ENCODE data around the gene CADM2.

CADM2 gene

GRCh38 chr3:85321892-85322291 lies 363.1 kb downstream of the CADM2 start:
- DNase-seq (ENCODE audit: low spot score), result no peak

GRCh38 chr3:85330071-85330470 lies 371.3 kb downstream of the CADM2 start:
- DNase-seq (ENCODE audit: low spot score), result no peak

GRCh38 chr3:85337895-85338294 lies 379.1 kb downstream of the CADM2 start:
- DNase-seq (ENCODE audit: low spot score), result no peak

DNA sequence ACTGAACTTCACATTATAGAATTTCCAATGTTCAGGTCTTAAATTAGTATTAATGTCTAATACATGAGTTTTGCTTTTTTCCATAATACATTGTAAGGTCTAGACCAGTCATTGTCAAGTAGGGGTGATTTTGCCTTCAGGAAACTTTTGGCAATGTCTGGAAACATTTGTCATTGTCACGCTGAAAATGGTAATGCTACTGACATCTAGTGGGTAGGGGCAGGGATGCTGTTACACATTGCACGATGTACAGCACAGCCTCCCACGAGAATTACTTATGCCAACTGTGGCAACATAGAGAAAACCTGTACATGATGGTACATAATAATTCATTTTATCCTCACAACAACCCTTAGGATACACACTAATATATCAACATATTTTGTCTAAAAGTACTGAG lies 384.1 kb downstream of the CADM2 start:
- peak; percentile 0 for DNase-seq (ENCODE audit: low spot score)

- DNase-seq (ENCODE audit: low spot score), result no peak
These were observed 396.8 kb downstream of the CADM2 start for GRCh38 chr3:85355572-85355971.

DNA sequence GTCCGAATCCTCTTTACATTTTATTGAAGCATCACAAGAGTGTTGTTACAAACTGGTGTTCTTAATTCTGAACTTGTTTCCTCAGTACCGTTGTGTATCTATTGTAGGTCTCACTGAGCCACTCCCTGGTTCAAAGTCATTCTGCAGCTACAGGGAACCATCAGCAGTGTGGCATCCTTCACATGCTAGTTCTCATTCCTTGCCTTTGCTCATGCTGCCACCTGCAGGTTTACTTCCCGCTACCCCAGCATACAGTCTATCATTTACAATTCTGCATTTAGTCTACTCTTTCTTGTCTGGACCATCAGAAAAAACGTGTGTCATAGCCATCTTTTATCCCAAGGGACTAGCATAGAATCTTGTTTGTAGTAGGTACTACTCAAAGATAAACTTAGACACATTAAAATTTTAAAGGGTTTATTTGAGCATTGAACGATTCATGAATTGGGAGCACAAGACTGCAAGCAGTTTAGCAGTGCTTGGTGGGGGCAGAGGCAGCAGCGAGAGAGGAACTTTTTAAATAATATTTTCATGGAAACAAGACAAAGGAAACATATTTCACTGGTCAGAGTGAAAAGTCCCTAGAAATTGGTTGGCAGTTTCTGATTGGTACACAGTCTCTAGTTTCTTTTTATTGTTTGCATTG lies 402.1 kb downstream of the CADM2 start:
- peak; percentile 12 for DNase-seq (ENCODE audit: low spot score)

DNA sequence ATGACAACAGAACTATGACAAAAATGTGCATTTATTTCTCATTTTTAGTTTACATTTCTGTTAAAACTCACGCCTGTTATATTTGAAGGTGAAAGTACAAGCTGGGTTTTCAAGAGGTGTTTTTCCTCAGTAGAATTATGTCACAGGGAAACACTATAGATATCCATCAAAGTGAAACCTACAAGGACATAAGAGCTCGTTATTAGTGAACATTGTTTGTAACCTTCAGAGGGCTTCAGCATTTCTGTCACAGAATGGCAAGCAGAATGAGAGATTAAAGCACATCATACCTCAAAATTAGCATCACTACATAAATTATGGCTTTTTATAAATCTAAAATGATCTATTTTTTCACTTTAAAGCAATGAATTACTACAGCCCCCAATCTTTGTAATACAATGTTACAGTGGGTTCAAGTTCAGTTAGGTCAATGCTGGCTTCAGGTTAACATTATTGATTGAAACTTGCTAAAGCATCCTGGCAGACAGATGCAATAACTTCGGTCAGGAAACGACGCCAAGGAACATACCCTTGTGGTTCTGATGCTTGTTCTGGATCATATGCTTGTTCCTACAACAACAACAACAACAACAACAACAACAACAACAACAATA lies 405.6 kb downstream of the CADM2 start:
- DNase-seq (ENCODE audit: low spot score), result no peak

GRCh38 chr3:85370341-85370740 lies 411.6 kb downstream of the CADM2 start:
- no peak for DNase-seq (ENCODE audit: low spot score)

DNA sequence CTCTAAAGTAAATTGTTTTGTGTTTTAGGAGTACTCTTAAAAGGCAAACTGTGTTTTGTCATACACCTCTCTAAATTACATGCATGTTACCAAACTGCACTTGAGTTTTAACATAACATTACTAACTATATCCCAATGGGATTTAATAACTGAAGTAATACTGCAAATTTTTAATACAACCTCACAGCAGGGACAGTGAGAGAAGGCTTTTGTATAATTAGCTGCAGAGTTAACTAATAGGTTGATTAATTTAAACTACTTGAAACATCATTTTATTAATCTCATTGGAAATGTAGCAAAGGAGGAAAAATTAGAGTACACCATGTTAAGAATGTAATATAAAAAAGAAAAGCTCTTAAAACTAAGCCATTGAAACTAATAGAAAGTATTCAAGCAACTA lies 417.3 kb downstream of the CADM2 start:
- DNase-seq (ENCODE audit: low spot score), result no peak

- no peak for DNase-seq (ENCODE audit: low spot score)
These were observed 418.3 kb downstream of the CADM2 start for GRCh38 chr3:85377115-85377514.

DNA sequence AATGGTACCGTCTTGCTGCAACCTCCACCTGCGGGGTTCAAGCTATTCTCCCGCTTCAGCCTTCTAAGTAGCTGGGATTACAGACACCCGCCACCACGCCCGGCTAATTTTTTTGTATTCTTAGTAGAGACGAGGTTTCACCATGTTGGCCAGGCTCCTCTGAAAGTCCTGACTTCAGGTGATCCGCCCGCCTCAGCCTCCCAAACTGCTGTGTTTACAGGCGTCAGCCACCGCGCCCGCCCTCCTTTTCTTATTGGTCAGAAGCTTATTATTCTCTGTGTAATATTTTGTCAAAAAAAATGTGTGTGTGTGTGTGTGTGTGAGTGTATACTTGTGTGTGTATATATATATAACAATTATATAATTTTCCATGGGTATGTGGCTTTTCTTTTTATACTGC lies 425.6 kb downstream of the CADM2 start:
- no peak for DNase-seq (ENCODE audit: low spot score)

DNA sequence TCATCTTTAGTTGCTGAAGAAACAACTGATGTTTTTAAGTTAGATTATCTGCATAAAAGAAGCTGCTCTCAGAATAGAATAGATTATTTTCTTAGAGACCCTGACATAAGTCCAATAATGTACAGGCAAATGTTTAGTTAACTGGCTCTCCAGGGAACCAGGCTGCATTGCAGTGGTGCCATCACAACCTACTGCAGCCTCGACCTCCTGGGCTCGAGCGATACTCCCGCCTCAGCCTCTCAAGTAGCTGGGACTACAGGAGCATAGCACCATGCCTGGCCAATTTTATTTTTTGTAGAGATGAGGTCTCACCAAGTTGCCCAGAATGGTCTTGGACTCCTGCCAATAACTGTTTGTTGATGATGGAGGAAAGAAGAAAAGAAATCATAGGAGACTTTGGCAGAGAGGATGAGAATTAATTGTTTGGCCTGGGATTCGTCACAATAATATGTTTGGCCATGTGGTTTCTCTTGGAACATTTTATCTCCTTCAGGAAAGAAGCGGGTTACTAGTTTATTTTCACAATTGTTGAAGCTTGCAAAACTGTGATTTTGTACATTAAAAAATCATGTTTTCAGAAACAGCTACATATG lies 429.2 kb downstream of the CADM2 start:
- no peak for DNase-seq (ENCODE audit: low spot score)

DNA sequence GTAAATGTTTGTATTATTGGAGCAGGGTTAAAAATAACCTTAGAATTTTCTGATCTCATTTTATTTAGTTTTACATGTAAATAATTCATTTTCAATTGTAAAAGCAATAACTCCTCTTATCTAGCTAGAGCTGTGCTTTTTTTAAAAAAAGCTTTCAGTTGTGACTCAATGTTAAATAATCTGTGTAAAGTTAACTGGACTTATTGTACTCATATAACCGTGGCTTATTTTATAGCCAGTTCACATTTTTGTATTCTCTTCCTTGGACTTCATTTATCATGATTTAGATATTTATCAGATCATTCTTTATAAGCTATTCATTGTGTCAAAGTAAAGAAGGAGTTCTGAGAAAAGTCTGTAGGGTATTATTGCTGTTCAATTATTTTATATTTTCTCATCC lies 435.6 kb downstream of the CADM2 start:
- no peak for DNase-seq (ENCODE audit: low spot score)

GRCh38 chr3:85397434-85397833 lies 438.6 kb downstream of the CADM2 start:
- no peak for DNase-seq (ENCODE audit: low spot score)

- DNase-seq (ENCODE audit: low spot score), result no peak
These were observed 467.3 kb downstream of the CADM2 start for GRCh38 chr3:85426121-85426520.

GRCh38 chr3:85427467-85427866 lies 468.7 kb downstream of the CADM2 start:
- no peak for DNase-seq (ENCODE audit: low spot score)

DNA sequence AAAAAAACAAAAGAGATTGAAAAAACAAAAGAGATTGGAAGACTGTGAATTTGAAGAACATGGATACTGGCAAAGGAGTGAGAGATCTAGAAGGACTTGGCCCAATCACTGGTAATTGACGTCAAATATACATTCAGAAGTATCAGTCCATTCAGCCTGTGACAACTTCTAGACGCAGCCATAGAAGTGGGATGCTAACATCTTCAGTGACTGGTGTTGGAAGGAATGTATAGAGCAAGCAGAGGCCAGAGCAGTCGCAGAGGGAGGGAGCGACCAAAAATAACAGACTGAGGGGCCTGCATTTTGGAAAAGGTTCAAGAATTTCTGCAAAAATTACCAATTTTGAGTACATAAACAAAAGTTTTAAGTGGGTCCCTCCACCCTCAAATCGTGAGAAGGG lies 473.3 kb downstream of the CADM2 start:
- DNase-seq (ENCODE audit: low spot score), result no peak

- DNase-seq (ENCODE audit: low spot score), result no peak
These were observed 474.5 kb downstream of the CADM2 start for GRCh38 chr3:85433319-85433718.

GRCh38 chr3:85455561-85456200 lies 496.9 kb downstream of the CADM2 start:
- DNase-seq (ENCODE audit: low spot score), result no peak

DNA sequence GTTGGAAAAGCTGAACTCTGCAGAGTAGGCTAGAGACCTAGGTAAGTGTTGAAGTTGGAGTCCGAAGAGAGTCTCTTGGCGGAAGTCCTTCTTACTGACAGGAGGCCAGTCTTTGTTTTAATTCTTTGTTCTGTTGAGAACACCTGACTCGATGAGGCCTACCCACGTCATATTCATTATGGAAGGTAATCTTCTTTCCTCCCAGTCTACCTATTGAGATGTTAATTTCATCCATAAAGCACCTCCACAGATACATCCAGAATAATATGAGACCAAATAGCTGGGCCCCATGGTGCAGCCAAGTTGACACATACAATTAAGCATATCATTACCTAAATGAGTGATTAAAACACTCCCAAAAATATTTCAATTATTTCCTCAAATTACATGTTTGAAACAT lies 515.5 kb downstream of the CADM2 start:
- no peak for DNase-seq (ENCODE audit: low spot score)

DNA sequence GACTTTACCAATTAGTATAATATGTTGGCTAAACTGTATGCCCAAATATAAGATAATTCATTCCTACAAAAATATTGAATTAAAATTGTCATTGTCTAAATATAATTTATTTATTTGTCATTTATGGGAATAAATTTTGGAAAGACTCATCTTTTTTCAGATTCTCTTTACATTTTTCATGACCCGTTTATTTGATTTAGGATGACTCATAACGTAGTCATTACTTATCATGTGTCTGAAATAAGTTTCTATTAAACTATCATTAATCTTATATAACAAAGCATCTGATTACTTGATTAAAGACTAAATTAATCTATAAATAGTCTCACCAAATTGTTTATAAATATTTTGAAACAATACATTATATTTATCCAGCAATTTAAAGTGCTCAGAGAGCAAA lies 516.6 kb downstream of the CADM2 start:
- no peak for DNase-seq (ENCODE audit: low spot score)

DNA sequence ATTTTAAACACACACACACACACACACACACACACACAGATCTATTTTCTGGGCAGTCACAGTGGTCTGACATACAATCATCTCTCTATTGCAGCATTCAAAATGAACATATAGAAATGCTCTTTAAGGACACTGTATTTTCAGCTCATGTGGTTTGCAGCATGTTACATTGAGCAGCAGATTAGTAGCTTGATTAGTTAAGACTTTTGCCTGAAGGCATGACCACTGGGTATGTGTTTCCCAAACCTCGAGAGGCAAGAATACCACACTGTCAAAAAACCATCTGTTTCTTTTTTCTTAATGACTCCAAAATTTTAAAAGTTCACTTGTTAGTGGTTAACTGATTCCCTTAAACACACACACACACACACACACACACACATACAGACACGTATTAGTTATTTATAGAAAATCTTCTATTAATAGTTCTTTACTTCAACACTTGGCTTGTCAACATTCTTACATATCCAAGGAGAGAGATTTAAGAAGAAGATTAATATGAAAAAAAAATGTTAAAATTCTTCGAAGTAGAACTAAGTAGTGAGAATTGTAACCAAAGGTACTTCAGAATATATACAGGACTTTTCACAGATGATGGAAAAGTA lies 518.2 kb downstream of the CADM2 start:
- DNase-seq (ENCODE audit: low spot score), result no peak

Measured in HuH-7 (cell line).